ENCODE measurements around the gene SLK.

SLK gene

DNA sequence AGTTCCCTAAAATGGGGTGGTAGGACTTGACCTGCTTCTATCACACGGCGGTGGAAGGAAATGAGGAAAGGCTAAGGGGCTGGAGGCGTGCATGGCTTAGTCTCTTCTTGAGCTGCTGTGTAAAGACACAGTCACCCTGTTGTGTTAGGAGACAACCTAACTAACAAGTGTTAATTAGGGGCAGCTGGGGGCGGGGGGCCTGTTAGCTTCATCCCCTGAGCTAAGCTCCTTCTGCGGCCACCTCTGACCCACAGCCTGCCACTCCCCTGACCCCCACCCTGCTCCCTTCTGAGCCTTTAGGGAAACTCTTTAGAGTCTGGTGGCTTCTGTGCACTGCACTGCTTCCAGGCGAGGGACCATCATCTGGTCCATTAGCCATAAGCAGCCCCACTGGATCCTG lies 90.8 kb downstream of the SLK start:
- no peak for DNase-seq

- no peak for DNase-seq
Measured at GRCh38 chr10:104059364-104059763, 92.4 kb downstream of the SLK start.

DNA sequence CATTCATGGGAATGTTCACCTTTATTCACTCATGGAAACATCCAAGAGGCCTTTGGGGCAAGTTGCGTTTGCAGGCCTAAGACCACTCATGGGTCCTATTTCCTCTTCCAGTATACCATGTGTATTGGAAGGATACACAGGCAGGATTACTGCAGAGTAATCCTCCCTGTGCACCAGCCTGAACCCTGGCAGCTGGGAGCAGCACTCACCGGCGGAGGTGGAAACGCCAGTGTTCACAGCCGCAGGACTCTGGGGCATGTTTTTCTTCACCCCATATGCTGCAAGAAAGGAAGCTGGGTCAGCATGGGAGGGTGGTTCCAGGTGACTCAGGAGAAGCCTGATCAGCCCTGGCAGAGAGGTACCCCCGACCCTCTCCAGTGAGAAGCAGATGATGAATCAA lies 94.3 kb downstream of the SLK start:
- no peak for DNase-seq

GRCh38 chr10:104065748-104066147 lies 98.8 kb downstream of the SLK start:
- no peak for DNase-seq

GRCh38 chr10:104066945-104067344 lies 100.0 kb downstream of the SLK start:
- DNase-seq, result no peak

DNA sequence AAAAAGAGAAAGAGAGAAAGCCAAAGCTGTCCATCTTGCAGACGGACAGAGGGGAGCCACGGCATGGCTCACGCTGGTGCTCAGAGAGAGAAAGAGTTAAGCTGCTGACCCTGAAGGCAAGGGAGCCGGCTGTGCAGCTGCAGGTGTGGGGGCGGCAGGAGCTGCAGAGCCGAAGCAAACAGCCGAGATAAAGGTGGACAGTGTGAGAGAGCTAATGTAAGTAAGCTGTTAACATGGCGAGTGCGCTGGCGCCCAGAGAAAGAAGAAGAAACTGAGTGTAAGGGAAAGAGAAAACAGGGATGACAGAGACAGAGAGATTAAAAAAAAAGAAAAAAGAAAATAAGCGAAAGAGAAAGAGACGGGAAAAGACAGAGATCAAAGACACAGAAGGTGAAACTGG lies 100.6 kb downstream of the SLK start:
- DNase-seq, result no peak

GRCh38 chr10:104069613-104070012 lies 102.7 kb downstream of the SLK start:
- no peak for DNase-seq

GRCh38 chr10:104072786-104073185 lies 105.8 kb downstream of the SLK start:
- DNase-seq, result no peak

- DNase-seq, result no peak
Measured at GRCh38 chr10:104074505-104074904, 107.6 kb downstream of the SLK start.

DNA sequence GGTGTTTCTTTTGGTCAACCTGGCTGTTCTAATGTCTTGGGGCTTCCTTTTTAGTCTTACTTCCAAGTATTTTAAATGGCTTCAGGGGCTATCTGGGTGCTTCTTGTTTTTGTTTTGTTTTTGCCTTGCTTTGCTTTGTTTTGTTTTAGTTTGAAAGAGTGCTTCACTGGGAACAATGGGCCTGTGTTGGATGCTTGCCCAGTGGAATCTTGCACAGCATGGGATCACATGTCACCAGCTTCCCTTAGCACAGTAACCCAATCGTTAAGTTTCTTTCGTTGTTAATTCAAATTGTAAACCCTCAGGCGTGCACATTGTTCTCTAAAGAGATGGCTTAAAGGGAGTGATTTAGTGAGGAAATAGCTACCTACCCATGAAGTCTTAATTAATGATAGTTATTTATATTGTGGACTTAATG lies 109.8 kb downstream of the SLK start:
- peak; percentile 20 to 69 for DNase-seq

DNA sequence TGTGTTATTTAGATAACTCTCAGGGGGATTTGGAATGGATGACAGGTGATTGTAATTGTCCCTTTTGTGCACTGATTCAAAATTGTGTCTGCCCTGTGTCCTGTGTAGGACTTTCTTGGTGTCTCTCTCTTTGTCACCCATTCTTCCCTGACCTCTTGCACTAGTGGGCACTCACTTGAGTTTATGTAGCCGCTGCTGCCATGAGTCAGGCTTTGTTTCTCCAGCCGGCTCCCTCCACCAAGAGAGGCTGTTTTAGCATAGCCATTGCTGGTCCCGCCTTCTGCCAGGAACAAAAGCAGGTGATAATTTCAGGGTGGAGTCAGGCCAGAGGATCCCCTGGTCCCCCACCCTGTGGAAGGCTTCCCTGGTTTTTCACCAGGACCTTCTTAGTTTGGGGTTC lies 110.3 kb downstream of the SLK start:
- DNase-seq, result peak in 1 of 2 experiments; percentile 69

- no peak for DNase-seq
Measured at GRCh38 chr10:104077663-104078151, 110.8 kb downstream of the SLK start.
